ENCODE data around the gene CHMP2B. TPM values are rescaled to one million over a fixed set of nuclear protein-coding genes. Genes with fewer than 3 reads are reported as not detected.

The CHMP2B gene
- total and polyA plus RNA-seq, 4 donors = 12.6 to 49.5 (median 15.5) TPM

DNA sequence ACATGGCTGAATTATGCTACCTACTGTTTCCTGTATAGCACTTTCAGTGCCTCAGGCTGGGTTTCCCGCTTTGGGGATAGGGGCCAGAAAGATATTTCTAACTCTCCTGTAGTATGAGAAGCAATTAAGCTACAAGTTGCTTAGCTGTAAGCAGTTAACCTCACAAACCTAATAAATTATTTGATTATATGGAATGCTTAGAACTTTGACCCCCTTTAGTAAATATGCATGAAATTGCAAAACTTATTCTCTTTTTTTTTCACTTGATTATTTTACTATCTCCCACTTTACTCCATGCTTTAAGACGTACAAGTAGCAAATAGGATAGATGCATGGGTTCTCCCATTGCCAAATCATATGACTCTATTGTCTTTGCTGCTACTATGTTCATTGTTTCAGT is 27.5 kb upstream of the CHMP2B start (continued):
- TF ChIP-seq, protein P1, sequence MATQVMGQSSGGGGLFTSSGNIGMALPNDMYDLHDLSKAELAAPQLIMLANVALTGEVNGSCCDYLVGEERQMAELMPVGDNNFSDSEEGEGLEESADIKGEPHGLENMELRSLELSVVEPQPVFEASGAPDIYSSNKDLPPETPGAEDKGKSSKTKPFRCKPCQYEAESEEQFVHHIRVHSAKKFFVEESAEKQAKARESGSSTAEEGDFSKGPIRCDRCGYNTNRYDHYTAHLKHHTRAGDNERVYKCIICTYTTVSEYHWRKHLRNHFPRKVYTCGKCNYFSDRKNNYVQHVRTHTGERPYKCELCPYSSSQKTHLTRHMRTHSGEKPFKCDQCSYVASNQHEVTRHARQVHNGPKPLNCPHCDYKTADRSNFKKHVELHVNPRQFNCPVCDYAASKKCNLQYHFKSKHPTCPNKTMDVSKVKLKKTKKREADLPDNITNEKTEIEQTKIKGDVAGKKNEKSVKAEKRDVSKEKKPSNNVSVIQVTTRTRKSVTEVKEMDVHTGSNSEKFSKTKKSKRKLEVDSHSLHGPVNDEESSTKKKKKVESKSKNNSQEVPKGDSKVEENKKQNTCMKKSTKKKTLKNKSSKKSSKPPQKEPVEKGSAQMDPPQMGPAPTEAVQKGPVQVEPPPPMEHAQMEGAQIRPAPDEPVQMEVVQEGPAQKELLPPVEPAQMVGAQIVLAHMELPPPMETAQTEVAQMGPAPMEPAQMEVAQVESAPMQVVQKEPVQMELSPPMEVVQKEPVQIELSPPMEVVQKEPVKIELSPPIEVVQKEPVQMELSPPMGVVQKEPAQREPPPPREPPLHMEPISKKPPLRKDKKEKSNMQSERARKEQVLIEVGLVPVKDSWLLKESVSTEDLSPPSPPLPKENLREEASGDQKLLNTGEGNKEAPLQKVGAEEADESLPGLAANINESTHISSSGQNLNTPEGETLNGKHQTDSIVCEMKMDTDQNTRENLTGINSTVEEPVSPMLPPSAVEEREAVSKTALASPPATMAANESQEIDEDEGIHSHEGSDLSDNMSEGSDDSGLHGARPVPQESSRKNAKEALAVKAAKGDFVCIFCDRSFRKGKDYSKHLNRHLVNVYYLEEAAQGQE (IDR thresholded peaks at IDR 0.05) = no peak
- TF ChIP-seq, protein P2, sequence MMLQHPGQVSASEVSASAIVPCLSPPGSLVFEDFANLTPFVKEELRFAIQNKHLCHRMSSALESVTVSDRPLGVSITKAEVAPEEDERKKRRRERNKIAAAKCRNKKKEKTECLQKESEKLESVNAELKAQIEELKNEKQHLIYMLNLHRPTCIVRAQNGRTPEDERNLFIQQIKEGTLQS (IDR thresholded peaks at IDR 0.05) = no peak
- no peak for TF ChIP-seq TAF1 (conservative IDR thresholded peaks at IDR 0.05)
- TF ChIP-seq NR2F2 (IDR thresholded peaks at IDR 0.05) = no peak
- TF ChIP-seq GABPA (IDR thresholded peaks at IDR 0.05 in 1 of 2, conservative IDR thresholded peaks at IDR 0.05 in 1 of 2) = no peak
- no peak for TF ChIP-seq YY1 (IDR thresholded peaks at IDR 0.05)
- no peak for TF ChIP-seq RXRA (IDR thresholded peaks at IDR 0.05)

DNA sequence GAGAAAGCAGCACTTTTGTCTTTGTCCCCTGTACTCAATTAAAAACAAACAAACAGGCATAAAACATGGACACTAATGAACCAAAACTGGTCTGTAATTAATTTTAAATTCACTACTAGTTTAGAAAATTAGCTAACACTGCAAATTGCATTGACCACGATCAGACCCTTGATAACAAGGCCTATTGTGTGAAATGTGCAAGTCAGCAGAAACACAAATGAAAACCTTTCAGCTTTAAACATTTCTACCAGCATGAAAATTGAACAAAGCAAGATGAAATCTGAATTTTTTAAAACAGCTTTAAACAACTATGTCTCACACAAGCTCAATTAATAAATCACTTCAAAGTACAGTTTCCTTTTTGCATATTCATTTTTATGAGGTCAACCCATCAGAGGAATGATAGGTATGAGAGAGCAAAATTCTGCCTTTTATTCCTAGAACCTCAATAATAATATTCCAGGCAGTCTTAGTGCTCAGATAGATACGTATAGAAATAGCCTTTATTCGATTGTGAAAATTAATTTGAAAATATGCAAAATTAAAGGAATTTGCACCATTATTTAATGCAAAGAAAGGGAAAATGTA is 27.0 kb upstream of the CHMP2B start:
- no peak overlapping the region for H3K27ac ChIP-seq (ENCODE audit: low read depth in 1 of 2, low read length in 2 of 2)
- DNase-seq (ENCODE audit: low spot score) = no peak

More for the DNA sequence above, 27.0 kb upstream of the CHMP2B start:
- peaks cover 0 to 13% (median 9%) of the 10 kb centered on the region in 4 donors for H3K4me1 ChIP-seq (ENCODE audit: control insufficient read depth in 4 of 4, insufficient read depth in 4 of 4, low read length in 3 of 4)
- 76% methylated on average over 3 of the region's 3 CpGs for WGBS
- H3K9me3 ChIP-seq (ENCODE audit: control insufficient read depth in 4 of 4, low read length in 3 of 4) = no peaks in the 10 kb centered on the region
- H3K27me3 ChIP-seq (ENCODE audit: control insufficient read depth in 4 of 4, insufficient read depth in 4 of 4, low read length in 3 of 4) = no peaks in the 10 kb centered on the region
- H3K36me3 ChIP-seq (ENCODE audit: control insufficient read depth in 4 of 4, insufficient read depth in 3 of 4, low read depth in 1 of 4, low read length in 3 of 4) = no peaks in the 10 kb centered on the region
- no peak overlapping the region for H3K9ac ChIP-seq (ENCODE audit: low read depth in 1 of 2, low read length in 2 of 2)
- no peak overlapping the region for H3K4me3 ChIP-seq (ENCODE audit: low read depth in 1 of 3, low read length in 3 of 3)
- TF ChIP-seq HNF4A (conservative IDR thresholded peaks at IDR 0.05) (no peak), RAD21 (IDR thresholded peaks at IDR 0.05) (no peak), TAF1 (conservative IDR thresholded peaks at IDR 0.05) (no peak), FOXA1 (IDR thresholded peaks at IDR 0.05) (no peak), SP1 (IDR thresholded peaks at IDR 0.05) (no peak), YY1 (IDR thresholded peaks at IDR 0.05) (no peak), GABPA (IDR thresholded peaks at IDR 0.05 in 1 of 2, conservative IDR thresholded peaks at IDR 0.05 in 1 of 2) (no peak)
- TF ChIP-seq, protein P2 (IDR thresholded peaks at IDR 0.05) = no peak
- TF ChIP-seq, protein P3, sequence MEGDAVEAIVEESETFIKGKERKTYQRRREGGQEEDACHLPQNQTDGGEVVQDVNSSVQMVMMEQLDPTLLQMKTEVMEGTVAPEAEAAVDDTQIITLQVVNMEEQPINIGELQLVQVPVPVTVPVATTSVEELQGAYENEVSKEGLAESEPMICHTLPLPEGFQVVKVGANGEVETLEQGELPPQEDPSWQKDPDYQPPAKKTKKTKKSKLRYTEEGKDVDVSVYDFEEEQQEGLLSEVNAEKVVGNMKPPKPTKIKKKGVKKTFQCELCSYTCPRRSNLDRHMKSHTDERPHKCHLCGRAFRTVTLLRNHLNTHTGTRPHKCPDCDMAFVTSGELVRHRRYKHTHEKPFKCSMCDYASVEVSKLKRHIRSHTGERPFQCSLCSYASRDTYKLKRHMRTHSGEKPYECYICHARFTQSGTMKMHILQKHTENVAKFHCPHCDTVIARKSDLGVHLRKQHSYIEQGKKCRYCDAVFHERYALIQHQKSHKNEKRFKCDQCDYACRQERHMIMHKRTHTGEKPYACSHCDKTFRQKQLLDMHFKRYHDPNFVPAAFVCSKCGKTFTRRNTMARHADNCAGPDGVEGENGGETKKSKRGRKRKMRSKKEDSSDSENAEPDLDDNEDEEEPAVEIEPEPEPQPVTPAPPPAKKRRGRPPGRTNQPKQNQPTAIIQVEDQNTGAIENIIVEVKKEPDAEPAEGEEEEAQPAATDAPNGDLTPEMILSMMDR (IDR thresholded peaks at IDR 0.05; ENCODE audit: low read depth, low read length, missing input control) = no peak
- TF ChIP-seq, protein P1 (IDR thresholded peaks at IDR 0.05) = no peak

All from liver (tissue), 9 donors.